ENCODE results near the gene CIAO3.

Gene CIAO3

DNA sequence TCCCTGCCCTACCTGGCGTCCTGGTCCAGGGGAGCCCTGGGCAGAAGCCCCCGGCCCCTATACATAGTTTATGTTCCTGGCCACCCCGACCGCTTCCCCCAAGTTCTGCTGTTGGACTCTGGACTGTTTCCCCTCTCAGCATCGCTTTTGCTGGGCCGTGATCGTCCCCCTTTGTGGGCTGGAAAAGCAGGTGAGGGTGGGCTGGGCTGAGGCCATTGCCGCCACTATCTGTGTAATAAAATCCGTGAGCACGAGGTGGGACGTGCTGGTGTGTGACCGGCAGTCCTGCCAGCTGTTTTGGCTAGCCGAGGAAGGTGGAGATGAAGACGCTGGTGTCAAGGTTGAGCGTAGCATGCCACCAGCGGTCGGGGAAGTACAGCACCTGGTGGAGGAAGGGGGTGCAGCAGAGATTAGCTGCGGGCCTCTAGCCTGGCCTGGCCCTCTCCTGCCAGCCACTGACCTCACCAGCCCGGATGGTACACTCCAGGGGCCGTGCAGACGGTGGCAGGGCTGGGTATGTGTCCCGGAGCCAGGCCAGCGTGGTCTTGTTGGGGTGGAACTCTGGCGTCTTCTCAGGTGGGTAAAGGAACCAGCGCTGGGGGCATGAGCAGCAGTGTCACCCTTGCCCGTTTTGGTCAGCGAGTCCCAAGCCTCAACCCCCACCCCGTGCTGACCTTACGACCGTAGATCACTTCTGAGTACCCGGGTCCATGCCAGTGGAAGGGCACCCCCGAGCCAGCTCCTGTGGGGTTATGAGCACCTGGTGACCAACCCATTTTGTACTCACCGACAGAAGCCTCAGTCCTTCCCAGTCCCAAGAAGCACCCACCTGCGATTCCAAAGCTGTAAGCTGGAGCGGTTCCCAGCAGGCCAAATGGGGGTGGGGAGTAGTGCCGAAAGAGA lies 58.1 kb downstream of the CIAO3 start:
- no peak for ATAC-seq
- TF ChIP-seq ISL1 (CRISPR knock-in tag; IDR thresholded peaks at IDR 0.05) (no peak), GLIS3 (CRISPR knock-in tag; IDR thresholded peaks at IDR 0.05) (no peak), TCF4 (CRISPR knock-in tag; IDR thresholded peaks at IDR 0.05; ENCODE audit: borderline replicate concordance) (no peak), RARB (CRISPR knock-in tag; IDR thresholded peaks at IDR 0.05) (no peak), ZFP3 (CRISPR knock-in tag; IDR thresholded peaks at IDR 0.05) (no peak), ZNF565 (CRISPR knock-in tag; conservative IDR thresholded peaks at IDR 0.05; ENCODE audit: low read depth) (no peak), ARNTL (CRISPR knock-in tag; IDR thresholded peaks at IDR 0.05; ENCODE audit: borderline replicate concordance, low read depth) (no peak), ZFP30 (CRISPR knock-in tag; IDR thresholded peaks at IDR 0.05) (no peak), CSDC2 (CRISPR knock-in tag; IDR thresholded peaks at IDR 0.05) (no peak), TOX (CRISPR knock-in tag; IDR thresholded peaks at IDR 0.05; ENCODE audit: borderline replicate concordance) (no peak), OSR1 (CRISPR knock-in tag; IDR thresholded peaks at IDR 0.05) (no peak), ZNF8 (CRISPR knock-in tag; IDR thresholded peaks at IDR 0.05) (no peak), BACH2 (CRISPR knock-in tag; IDR thresholded peaks at IDR 0.05; ENCODE audit: borderline replicate concordance) (no peak), ZC3H10 (CRISPR knock-in tag; IDR thresholded peaks at IDR 0.05) (no peak), PPARA (CRISPR knock-in tag; IDR thresholded peaks at IDR 0.05; ENCODE audit: borderline replicate concordance) (no peak), ZNF70 (CRISPR knock-in tag; IDR thresholded peaks at IDR 0.05) (no peak)
- TF ChIP-seq, protein P1, sequence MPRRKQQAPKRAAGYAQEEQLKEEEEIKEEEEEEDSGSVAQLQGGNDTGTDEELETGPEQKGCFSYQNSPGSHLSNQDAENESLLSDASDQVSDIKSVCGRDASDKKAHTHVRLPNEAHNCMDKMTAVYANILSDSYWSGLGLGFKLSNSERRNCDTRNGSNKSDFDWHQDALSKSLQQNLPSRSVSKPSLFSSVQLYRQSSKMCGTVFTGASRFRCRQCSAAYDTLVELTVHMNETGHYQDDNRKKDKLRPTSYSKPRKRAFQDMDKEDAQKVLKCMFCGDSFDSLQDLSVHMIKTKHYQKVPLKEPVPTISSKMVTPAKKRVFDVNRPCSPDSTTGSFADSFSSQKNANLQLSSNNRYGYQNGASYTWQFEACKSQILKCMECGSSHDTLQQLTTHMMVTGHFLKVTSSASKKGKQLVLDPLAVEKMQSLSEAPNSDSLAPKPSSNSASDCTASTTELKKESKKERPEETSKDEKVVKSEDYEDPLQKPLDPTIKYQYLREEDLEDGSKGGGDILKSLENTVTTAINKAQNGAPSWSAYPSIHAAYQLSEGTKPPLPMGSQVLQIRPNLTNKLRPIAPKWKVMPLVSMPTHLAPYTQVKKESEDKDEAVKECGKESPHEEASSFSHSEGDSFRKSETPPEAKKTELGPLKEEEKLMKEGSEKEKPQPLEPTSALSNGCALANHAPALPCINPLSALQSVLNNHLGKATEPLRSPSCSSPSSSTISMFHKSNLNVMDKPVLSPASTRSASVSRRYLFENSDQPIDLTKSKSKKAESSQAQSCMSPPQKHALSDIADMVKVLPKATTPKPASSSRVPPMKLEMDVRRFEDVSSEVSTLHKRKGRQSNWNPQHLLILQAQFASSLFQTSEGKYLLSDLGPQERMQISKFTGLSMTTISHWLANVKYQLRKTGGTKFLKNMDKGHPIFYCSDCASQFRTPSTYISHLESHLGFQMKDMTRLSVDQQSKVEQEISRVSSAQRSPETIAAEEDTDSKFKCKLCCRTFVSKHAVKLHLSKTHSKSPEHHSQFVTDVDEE (CRISPR knock-in tag; IDR thresholded peaks at IDR 0.05), result no peak
- TF ChIP-seq, protein P2, sequence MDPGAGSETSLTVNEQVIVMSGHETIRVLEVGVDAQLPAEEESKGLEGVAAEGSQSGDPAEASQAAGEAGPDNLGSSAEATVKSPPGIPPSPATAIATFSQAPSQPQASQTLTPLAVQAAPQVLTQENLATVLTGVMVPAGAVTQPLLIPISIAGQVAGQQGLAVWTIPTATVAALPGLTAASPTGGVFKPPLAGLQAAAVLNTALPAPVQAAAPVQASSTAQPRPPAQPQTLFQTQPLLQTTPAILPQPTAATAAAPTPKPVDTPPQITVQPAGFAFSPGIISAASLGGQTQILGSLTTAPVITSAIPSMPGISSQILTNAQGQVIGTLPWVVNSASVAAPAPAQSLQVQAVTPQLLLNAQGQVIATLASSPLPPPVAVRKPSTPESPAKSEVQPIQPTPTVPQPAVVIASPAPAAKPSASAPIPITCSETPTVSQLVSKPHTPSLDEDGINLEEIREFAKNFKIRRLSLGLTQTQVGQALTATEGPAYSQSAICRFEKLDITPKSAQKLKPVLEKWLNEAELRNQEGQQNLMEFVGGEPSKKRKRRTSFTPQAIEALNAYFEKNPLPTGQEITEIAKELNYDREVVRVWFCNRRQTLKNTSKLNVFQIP (CRISPR knock-in tag; IDR thresholded peaks at IDR 0.05; ENCODE audit: borderline replicate concordance, low read depth), result no peak

DNA sequence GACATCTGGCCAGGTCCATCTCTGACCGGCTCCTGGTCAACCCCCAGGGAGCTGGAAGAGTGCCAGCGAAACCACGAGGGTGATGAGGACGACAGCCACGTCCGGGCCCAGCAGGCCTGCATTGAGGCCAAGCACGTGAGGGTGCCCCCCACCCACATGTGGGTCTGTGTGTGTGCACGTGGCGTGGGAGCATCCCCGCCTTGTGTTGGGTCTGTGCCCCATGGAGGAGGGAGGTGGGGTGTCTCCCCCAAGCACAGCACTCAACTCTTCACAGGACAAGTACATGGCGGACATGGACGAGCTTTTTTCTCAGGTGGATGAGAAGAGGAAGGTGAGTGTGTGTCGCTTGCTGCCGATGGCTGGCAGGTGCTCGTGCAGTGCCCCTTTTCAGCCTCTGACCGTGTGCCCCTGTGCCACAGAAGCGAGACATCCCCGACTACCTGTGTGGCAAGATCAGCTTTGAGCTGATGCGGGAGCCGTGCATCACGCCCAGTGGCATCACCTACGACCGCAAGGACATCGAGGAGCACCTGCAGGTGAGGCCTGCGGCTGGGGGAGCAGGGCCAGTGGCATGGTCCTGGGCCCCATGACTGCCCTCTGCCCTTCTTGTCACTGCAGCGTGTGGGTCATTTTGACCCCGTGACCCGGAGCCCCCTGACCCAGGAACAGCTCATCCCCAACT lies 58.9 kb downstream of the CIAO3 start:
- TF ChIP-seq GLIS3 (CRISPR knock-in tag; IDR thresholded peaks at IDR 0.05) (no peak), ZNF565 (CRISPR knock-in tag; conservative IDR thresholded peaks at IDR 0.05; ENCODE audit: low read depth) (no peak), ISL1 (CRISPR knock-in tag; IDR thresholded peaks at IDR 0.05) (no peak), PPARA (CRISPR knock-in tag; IDR thresholded peaks at IDR 0.05; ENCODE audit: borderline replicate concordance) (no peak), TCF4 (CRISPR knock-in tag; IDR thresholded peaks at IDR 0.05; ENCODE audit: borderline replicate concordance) (no peak), CSDC2 (CRISPR knock-in tag; IDR thresholded peaks at IDR 0.05) (no peak), RARB (CRISPR knock-in tag; IDR thresholded peaks at IDR 0.05) (no peak), ZNF8 (CRISPR knock-in tag; IDR thresholded peaks at IDR 0.05) (no peak), ZFP3 (CRISPR knock-in tag; IDR thresholded peaks at IDR 0.05) (no peak), SNAI2 (CRISPR knock-in tag; IDR thresholded peaks at IDR 0.05) (no peak)
- TF ChIP-seq, protein P3, sequence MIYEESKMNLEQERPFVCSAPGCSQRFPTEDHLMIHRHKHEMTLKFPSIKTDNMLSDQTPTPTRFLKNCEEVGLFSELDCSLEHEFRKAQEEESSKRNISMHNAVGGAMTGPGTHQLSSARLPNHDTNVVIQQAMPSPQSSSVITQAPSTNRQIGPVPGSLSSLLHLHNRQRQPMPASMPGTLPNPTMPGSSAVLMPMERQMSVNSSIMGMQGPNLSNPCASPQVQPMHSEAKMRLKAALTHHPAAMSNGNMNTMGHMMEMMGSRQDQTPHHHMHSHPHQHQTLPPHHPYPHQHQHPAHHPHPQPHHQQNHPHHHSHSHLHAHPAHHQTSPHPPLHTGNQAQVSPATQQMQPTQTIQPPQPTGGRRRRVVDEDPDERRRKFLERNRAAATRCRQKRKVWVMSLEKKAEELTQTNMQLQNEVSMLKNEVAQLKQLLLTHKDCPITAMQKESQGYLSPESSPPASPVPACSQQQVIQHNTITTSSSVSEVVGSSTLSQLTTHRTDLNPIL (CRISPR knock-in tag; IDR thresholded peaks at IDR 0.05; ENCODE audit: low read depth), result no peak
- TF ChIP-seq, protein P1 (CRISPR knock-in tag; IDR thresholded peaks at IDR 0.05), result no peak
- TF ChIP-seq, protein P4, sequence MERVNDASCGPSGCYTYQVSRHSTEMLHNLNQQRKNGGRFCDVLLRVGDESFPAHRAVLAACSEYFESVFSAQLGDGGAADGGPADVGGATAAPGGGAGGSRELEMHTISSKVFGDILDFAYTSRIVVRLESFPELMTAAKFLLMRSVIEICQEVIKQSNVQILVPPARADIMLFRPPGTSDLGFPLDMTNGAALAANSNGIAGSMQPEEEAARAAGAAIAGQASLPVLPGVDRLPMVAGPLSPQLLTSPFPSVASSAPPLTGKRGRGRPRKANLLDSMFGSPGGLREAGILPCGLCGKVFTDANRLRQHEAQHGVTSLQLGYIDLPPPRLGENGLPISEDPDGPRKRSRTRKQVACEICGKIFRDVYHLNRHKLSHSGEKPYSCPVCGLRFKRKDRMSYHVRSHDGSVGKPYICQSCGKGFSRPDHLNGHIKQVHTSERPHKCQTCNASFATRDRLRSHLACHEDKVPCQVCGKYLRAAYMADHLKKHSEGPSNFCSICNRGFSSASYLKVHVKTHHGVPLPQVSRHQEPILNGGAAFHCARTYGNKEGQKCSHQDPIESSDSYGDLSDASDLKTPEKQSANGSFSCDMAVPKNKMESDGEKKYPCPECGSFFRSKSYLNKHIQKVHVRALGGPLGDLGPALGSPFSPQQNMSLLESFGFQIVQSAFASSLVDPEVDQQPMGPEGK (CRISPR knock-in tag; IDR thresholded peaks at IDR 0.05; ENCODE audit: borderline replicate concordance), result no peak
- TF ChIP-seq, protein P2 (CRISPR knock-in tag; IDR thresholded peaks at IDR 0.05; ENCODE audit: borderline replicate concordance, low read depth), result no peak
- no peak for ATAC-seq
